Glutamatergic neuron (in vitro differentiated cells): ENCODE measurements around the gene SURF4. TPM values are rescaled to one million over a fixed set of nuclear protein-coding genes. Genes with fewer than 3 reads are reported as not detected.
A peak's percentile ranks its signal among the peaks of the same experiment; 100 is the strongest.
"Not testable (repeated sequence)": the region's sequence is repeated elsewhere in the genome, so short reads cannot be mapped to it uniquely, and the experiment has no call there.

Source experiments
- DNase-seq: peaks from one replicate; pipeline ENCODE4 v3.0.0; 2022
- H3K27ac Mint-ChIP-seq: one replicate; pipeline ENCODE4 v1.8.0; 2020; ENCODE audit warnings: mild to moderate bottlenecking, mixed read lengths, inconsistent platforms; ENCODE audit not compliant: unreplicated experiment
- H3K27me3 Mint-ChIP-seq: one replicate; pipeline ENCODE4 v1.8.0; 2020; ENCODE audit warnings: mild to moderate bottlenecking, moderate library complexity, mixed read lengths, inconsistent platforms; ENCODE audit not compliant: unreplicated experiment
- H3K36me3 Mint-ChIP-seq: one replicate; pipeline ENCODE4 v1.8.0; 2020; ENCODE audit warnings: mild to moderate bottlenecking, mixed read lengths, inconsistent platforms; ENCODE audit not compliant: unreplicated experiment
- H3K4me1 Mint-ChIP-seq: one replicate; pipeline ENCODE4 v1.8.0; 2020; ENCODE audit warnings: mild to moderate bottlenecking, low read depth, mixed read lengths, inconsistent platforms; ENCODE audit not compliant: unreplicated experiment
- H3K4me3 Mint-ChIP-seq: one replicate; pipeline ENCODE4 v1.8.0; 2020; ENCODE audit warnings: mild to moderate bottlenecking, mixed read lengths, inconsistent platforms; ENCODE audit not compliant: unreplicated experiment
- H3K9me3 Mint-ChIP-seq: one replicate; pipeline ENCODE4 v1.8.0; 2020; ENCODE audit warnings: mild to moderate bottlenecking, moderate library complexity, mixed read lengths, inconsistent platforms; ENCODE audit not compliant: unreplicated experiment
- total RNA-seq: library from RNA; stranded (reverse); fragmentation: NEBNext Ultra II Directional; extraction: Animal tissue kit (Norgen Biotek cat#: 25700); gene quantifications from one replicate; pipeline ENCODE4 v1.2.1, GENCODE V29; 2021; ENCODE audit not compliant: unreplicated experiment
- TF ChIP-seq, protein P1 (sequence below): fragments of 200-600 bp; sonication (generic); IDR thresholded peaks from one replicate; pipeline ENCODE4 v1.5.0; 2021; ENCODE audit not compliant: partially characterized antibody, unreplicated experiment

Gene SURF4
- total RNA-seq, 1 donor from 2014 or later, result 111 TPM

DNA sequence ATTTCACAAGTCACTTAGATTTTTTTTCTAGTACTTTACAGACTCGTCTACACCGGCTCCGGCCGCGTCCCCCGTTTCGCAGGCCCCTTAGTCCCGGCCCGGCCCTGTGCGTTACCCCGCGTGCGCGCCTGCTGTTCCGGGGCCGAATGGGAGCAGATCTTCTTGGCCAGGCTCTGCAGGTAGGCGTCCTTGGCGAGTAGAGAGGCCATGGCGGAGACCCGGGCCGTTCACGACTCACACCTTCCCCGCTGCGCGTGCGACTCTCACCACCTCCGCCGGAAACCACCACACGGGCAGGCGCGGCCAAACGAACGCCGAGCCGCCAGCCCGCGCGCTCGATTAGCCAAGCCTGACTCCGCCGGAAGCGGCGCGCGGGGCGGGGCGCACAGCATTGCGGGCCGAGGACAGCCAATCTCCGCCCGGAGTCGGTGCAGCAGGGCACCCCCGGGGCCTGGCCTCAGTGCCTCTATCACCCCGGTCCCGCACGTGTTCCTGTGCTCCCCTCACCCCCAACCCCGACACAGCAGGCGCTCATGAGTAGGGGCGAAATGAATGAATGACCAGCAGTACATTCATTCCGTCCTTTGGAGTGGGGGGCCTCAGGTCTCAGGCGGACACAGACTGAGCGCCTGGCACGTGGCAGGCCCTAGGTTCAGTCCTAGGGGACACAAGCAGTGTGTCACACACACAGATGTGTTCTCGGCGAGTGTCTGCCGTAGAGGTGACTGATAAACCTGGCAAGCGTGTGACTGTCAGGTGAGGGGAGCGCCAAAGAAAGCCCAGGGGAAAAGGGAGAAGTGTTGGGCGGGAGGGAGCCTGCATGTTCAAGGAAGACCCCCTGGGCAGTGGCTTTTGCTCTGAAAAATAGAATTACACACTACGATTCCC lies 39.7 kb downstream of the SURF4 start, which contains the start of gene SURF6:
TSS of gene SURF6 (minus strand) at position 265 of the 888 bp plus-strand sequence. CDS start at position 209, 56 bp downstream.
- Mint-ChIP-seq H3K4me1 (peaks cover 2% of the 10 kb centered on the region), H3K9me3 (peaks cover 4% of the 10 kb centered on the region), H3K36me3 (peaks cover 4% of the 10 kb centered on the region), H3K4me3 (peak within 1 kb of the TSS; percentile 97), H3K27me3 (peaks cover 6% of the 10 kb centered on the region), H3K27ac (peak within 1 kb of the TSS; percentile 62)
- DNase-seq, result peak; percentile 95
- TF ChIP-seq, protein P1, sequence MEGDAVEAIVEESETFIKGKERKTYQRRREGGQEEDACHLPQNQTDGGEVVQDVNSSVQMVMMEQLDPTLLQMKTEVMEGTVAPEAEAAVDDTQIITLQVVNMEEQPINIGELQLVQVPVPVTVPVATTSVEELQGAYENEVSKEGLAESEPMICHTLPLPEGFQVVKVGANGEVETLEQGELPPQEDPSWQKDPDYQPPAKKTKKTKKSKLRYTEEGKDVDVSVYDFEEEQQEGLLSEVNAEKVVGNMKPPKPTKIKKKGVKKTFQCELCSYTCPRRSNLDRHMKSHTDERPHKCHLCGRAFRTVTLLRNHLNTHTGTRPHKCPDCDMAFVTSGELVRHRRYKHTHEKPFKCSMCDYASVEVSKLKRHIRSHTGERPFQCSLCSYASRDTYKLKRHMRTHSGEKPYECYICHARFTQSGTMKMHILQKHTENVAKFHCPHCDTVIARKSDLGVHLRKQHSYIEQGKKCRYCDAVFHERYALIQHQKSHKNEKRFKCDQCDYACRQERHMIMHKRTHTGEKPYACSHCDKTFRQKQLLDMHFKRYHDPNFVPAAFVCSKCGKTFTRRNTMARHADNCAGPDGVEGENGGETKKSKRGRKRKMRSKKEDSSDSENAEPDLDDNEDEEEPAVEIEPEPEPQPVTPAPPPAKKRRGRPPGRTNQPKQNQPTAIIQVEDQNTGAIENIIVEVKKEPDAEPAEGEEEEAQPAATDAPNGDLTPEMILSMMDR, result no peak

- H3K9me3 Mint-ChIP-seq, H3K36me3 Mint-ChIP-seq, H3K4me1 Mint-ChIP-seq, DNase-seq, H3K27me3 Mint-ChIP-seq, H3K27ac Mint-ChIP-seq: not testable (repeated sequence)
- H3K4me3 Mint-ChIP-seq, result peak overlapping the region; percentile 97
These were observed 41.0 kb downstream of the SURF4 start for GRCh38 chr9:133334888-133335287.

DNA sequence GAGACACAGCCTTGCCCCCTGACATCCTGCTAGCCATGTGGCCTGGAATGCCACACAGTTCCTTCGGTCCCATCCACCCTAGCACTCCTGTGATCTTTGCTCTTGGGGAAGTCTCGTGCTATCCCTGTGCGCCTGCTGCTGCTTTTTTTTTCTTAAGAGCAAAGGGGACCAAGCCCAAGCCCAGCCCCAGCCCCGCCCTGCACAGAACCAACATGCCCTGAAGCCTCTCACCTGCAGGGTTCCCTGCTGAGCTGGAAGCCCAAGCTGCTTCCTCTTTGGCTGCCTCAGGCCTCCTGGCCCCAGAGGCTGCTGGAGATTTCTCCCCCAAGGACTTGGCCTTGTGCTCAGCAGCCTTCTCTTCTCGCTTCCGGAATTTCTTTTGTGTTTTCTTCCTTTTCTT lies 41.7 kb downstream of the SURF4 start:
- Mint-ChIP-seq H3K27ac (no peak overlapping the region), H3K4me1 (peaks cover 2% of the 10 kb centered on the region), H3K9me3 (peaks cover 4% of the 10 kb centered on the region), H3K36me3 (peaks cover 4% of the 10 kb centered on the region), H3K27me3 (peaks cover 6% of the 10 kb centered on the region), H3K4me3 (no peak overlapping the region)
- no peak for DNase-seq
- TF ChIP-seq, protein P1, result no peak

GRCh38 chr9:133333566-133333965 lies 42.3 kb downstream of the SURF4 start:
- Mint-ChIP-seq H3K27me3 (peaks cover 6% of the 10 kb centered on the region), H3K9me3 (peaks cover 4% of the 10 kb centered on the region), H3K4me3 (no peak overlapping the region), H3K36me3 (peaks cover 4% of the 10 kb centered on the region), H3K27ac (no peak overlapping the region), H3K4me1 (peaks cover 2% of the 10 kb centered on the region)
- no peak for DNase-seq
- TF ChIP-seq, protein P1, result no peak

- TF ChIP-seq, protein P1, result no peak
- no peak overlapping the region for H3K27ac Mint-ChIP-seq
- peaks cover 6% of the 10 kb centered on the region for H3K27me3 Mint-ChIP-seq
- no peak for DNase-seq
- no peak overlapping the region for H3K4me3 Mint-ChIP-seq
- peaks cover 2% of the 10 kb centered on the region for H3K4me1 Mint-ChIP-seq
- peaks cover 4% of the 10 kb centered on the region for H3K36me3 Mint-ChIP-seq
- H3K9me3 Mint-ChIP-seq, result peaks cover 4% of the 10 kb centered on the region
These were observed 42.8 kb downstream of the SURF4 start for GRCh38 chr9:133333011-133333410.
